ENCODE measurements around the gene KDM1B. TPM values are rescaled to one million over a fixed set of nuclear protein-coding genes. Genes with fewer than 3 reads are reported as not detected.
A peak's percentile ranks its signal among the peaks of the same experiment; 100 is the strongest.

The KDM1B gene
- total and polyA plus RNA-seq, 9 of the 15 experiments (the other 6 are each of a cell fraction or from before 2014, with no cell fraction given), result 1.4 to 58.9 (median 36.3) TPM

DNA sequence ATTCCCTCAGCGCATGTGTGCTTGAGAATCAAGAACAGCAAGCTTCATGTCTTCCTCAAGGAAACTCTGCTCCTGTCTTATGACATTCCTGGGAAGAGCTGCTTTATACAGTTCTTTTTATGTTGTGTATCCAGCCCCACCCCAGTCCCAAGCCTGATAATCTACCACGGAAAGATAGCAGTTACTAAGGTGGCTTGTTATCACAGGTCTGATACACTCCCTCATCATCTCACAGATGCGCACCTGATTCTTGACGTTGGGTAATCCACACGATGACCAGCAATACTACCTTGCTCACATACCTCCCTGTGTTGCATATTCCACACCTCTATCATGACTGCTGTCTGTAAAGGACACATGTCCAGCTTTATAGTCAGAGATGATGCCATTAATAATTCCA lies 36.0 kb upstream of the KDM1B start (continued):
- TF ChIP-seq, protein P1, sequence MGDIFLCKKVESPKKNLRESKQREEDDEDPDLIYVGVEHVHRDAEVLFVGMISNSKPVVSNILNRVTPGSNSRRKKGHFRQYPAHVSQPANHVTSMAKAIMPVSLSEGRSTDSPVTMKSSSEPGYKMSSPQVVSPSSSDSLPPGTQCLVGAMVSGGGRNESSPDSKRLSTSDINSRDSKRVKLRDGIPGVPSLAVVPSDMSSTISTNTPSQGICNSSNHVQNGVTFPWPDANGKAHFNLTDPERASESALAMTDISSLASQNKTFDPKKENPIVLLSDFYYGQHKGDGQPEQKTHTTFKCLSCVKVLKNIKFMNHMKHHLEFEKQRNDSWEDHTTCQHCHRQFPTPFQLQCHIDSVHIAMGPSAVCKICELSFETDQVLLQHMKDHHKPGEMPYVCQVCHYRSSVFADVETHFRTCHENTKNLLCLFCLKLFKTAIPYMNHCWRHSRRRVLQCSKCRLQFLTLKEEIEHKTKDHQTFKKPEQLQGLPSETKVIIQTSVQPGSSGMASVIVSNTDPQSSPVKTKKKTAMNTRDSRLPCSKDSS (IDR thresholded peaks at IDR 0.05; ENCODE audit: low read depth, partially characterized antibody), result no peak
- TF ChIP-seq RBM34 (IDR thresholded peaks at IDR 0.05; ENCODE audit: borderline replicate concordance, insufficient read depth, low read length) (no peak), SAP30 (IDR thresholded peaks at IDR 0.05; ENCODE audit: borderline replicate concordance, insufficient read depth, low read depth, low read length, poor library complexity, severe bottlenecking) (no peak), HIVEP1 (CRISPR knock-in tag; IDR thresholded peaks at IDR 0.05) (no peak), NFATC3 (IDR thresholded peaks at IDR 0.05) (no peak), POLR2AphosphoS2 (IDR thresholded peaks at IDR 0.05; ENCODE audit: low read length) (no peak), PTRF (tag; IDR thresholded peaks at IDR 0.05) (no peak), ZNF507 (tag; conservative IDR thresholded peaks at IDR 0.05) (no peak), ZNF347 (CRISPR knock-in tag; IDR thresholded peaks at IDR 0.05; ENCODE audit: low read depth) (no peak)

DNA sequence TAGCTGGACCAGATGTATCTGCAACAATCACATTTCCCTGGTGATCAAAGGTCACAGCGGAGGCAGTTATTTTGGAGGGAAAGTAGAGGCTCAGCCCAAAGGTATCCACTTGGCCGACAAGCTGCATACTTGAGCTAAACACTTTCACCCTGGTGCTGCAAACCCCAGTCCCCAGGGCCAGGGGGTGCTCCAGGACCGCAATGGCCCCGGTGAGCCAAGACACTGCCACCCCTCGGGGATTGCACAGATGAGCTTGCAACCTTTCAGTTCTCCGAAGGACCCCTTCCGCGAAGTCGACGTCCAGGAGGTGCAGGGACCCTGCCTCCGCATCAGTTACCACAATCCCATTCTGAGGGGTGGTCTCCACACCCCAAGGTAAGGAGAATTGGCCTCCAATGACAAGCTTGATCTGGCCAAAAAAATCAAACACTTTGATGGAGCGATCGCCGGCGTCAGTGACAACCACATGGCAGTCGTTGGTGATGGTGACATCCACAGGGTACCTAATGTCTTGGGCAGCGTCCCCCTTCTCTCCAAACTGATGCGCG lies 33.6 kb upstream of the KDM1B start:
- Histone ChIP-seq H2AFZ (ENCODE audit: low read depth, low read length) (no peak overlapping the region), H3K9me3 (replicated peaks; ENCODE audit: control insufficient read depth, insufficient read depth, low read depth, low read length) (no peaks in the 10 kb centered on the region), H3K4me3 (no peak overlapping the region), H3K27me3 (ENCODE audit: control insufficient read depth in 2 of 2, insufficient read depth in 2 of 2, low read length in 2 of 2) (no peaks in the 10 kb centered on the region), H3K27ac (ENCODE audit: extremely low read depth, low read depth, low read length) (no peak overlapping the region), H3K36me3 (ENCODE audit: control insufficient read depth, insufficient read depth, low read length) (no peaks in the 10 kb centered on the region), H3K79me2 (ENCODE audit: control insufficient read depth, insufficient read depth, low read length) (no peaks in the 10 kb centered on the region), H3K4me2 (ENCODE audit: insufficient read depth, low read length) (no peak overlapping the region), H3K9ac (ENCODE audit: insufficient read depth in 1 of 2, low read depth in 2 of 2, low read length in 2 of 2) (no peak overlapping the region), H3K9me1 (ENCODE audit: control insufficient read depth, insufficient read depth, low read length) (no peaks in the 10 kb centered on the region), H4K20me1 (replicated peaks; ENCODE audit: control insufficient read depth, insufficient read depth, low read length) (no peaks in the 10 kb centered on the region), H3K4me1 (replicated peaks in 1 of 2; ENCODE audit: control insufficient read depth in 2 of 2, insufficient read depth in 2 of 2, low read length in 2 of 2) (peaks cover 3 to 8% of the 10 kb centered on the region in 2 experiments; a peak in 2 of 5 replicates)
- in situ Hi-C loops (cut with MboI), result no loop called here
- DNase-seq (ENCODE audit: extremely low read depth in 1 of 4, low spot score in 3 of 4) (peak in 2 of 4 experiments; percentile 21 to 29), ATAC-seq (peak; percentile 69), FAIRE-seq (no peak)
- ChIA-PET POLR2A (interaction anchor here (0.7 to 1.6 kb wide), 3 partner anchors 13 to 294 kb away, joined by 3 to 4 read pairs (median 4); no protein-coding TSS in a partner anchor), CTCF (ENCODE audit: low intra/inter-chr PET ratio) (no interaction called here)
- BruUV-seq (replicated peaks), result no TSS peak
- WGBS (ENCODE audit: insufficient coverage, low coverage, missing lambda C conversion rate), result 74% methylated on average over 19 of the region's 19 CpGs
- intact Hi-C loops (cut with micrococcal nuclease), result no loop called here
- TF ChIP-seq SMC3 (conservative IDR thresholded peaks at IDR 0.05; ENCODE audit: insufficient read depth, low read depth, low read length) (peak; percentile 38; the same call in 1 of the 2 replicates), CREB1 (IDR thresholded peaks at IDR 0.05) (no peak), CREB1 (CRISPR knock-in tag; IDR thresholded peaks at IDR 0.05) (no peak)

All from K562 (cell line).